OCI-LY1 (cell line): ENCODE results near the gene DMRT1.
"Not testable (repeated sequence)": the region's sequence is repeated elsewhere in the genome, so short reads cannot be mapped to it uniquely, and the experiment has no call there.

Experiments
- H2AFZ ChIP-seq: fragments of 200-600 bp; sonication (generic), shearing (Covaris generic); 2 replicates; pipeline ENCODE4 v1.6.0; 2014; ENCODE audit warnings: antibody characterized with exemption, mild to moderate bottlenecking, low read length
- H3F3A ChIP-seq: fragments of 200-600 bp; sonication (generic), shearing (Covaris generic); 2 replicates; pipeline ENCODE4 v1.6.0; 2014; ENCODE audit warnings: mild to moderate bottlenecking, antibody characterized with exemption, low read length, moderate library complexity; ENCODE audit not compliant: insufficient read depth
- H3K27ac ChIP-seq: fragments of 200-600 bp; sonication (generic); 2 replicates; pipeline ENCODE4 v1.5.1; 2014; ENCODE audit warnings: low read length, mixed run types, mild to moderate bottlenecking, low read depth; ENCODE audit not compliant: poor library complexity, severe bottlenecking
- H3K27me3 ChIP-seq: fragments of 200-600 bp; sonication (generic); 2 replicates; pipeline ENCODE4 v1.6.0; 2014; ENCODE audit warnings: antibody characterized with exemption, mild to moderate bottlenecking, low read length, moderate library complexity; ENCODE audit not compliant: insufficient read depth
- H3K36me3 ChIP-seq: fragments of 200-600 bp; sonication (generic); 2 replicates; pipeline ENCODE4 v1.6.1; 2014; ENCODE audit warnings: mild to moderate bottlenecking, antibody characterized with exemption, low read length, moderate library complexity, mixed read lengths; ENCODE audit not compliant: insufficient read depth
- H3K4me1 ChIP-seq: fragments of 200-600 bp; sonication (generic); 2 replicates; pipeline ENCODE4 v1.5.1; 2014; ENCODE audit warnings: mild to moderate bottlenecking, low read length, moderate library complexity; ENCODE audit not compliant: insufficient read depth, severe bottlenecking
- H3K4me2 ChIP-seq: fragments of 200-600 bp; sonication (generic), shearing (Covaris generic); 2 replicates; pipeline ENCODE4 v1.6.1; 2014; ENCODE audit warnings: low read length
- H3K4me3 ChIP-seq: fragments of 200-600 bp; sonication (generic); 2 replicates; pipeline ENCODE4 v1.5.1; 2014; ENCODE audit warnings: low read length, low read depth, mild to moderate bottlenecking, mixed read lengths; ENCODE audit not compliant: poor library complexity, severe bottlenecking
- H3K79me2 ChIP-seq: fragments of 200-600 bp; shearing (Covaris generic); 2 replicates; pipeline ENCODE4 v1.6.1; 2016; ENCODE audit warnings: mixed run types, low read length, mixed read lengths; ENCODE audit not compliant: insufficient read depth
- H3K9ac ChIP-seq: fragments of 200-600 bp; sonication (generic), shearing (Covaris generic); 2 replicates; pipeline ENCODE4 v1.6.1; 2014; ENCODE audit warnings: mild to moderate bottlenecking, low read length, mixed read lengths
- H3K9me2 ChIP-seq: fragments of 200-600 bp; sonication (generic), shearing (Covaris generic); 2 replicates; pipeline ENCODE4 v1.6.1; 2014; ENCODE audit warnings: low read depth, mild to moderate bottlenecking, low read length, mixed read lengths
- H3K9me3 ChIP-seq: fragments of 200-600 bp; shearing (Covaris generic); 2 replicates; pipeline ENCODE4 v1.6.1; 2014; ENCODE audit warnings: low read length, mixed read lengths
- H4K20me1 ChIP-seq: fragments of 200-600 bp; sonication (generic), shearing (Covaris generic); 2 replicates; pipeline ENCODE4 v1.6.0; 2016; ENCODE audit warnings: mild to moderate bottlenecking, low read length; ENCODE audit not compliant: insufficient read depth
- CTCF ChIP-seq: fragments of 200-600 bp; sonication (generic), shearing (Covaris generic); IDR thresholded peaks from 2 replicates; pipeline ENCODE4 v1.5.1; 2017; ENCODE audit warnings: mild to moderate bottlenecking, antibody characterized with exemption, low read length, moderate library complexity, mixed read lengths
- EZH2 ChIP-seq: fragments of 200-600 bp; sonication (generic), shearing (Covaris generic); IDR thresholded peaks from 2 replicates; pipeline ENCODE4 v1.8.0; 2017; ENCODE audit warnings: borderline replicate concordance, mixed run types, mild to moderate bottlenecking, antibody characterized with exemption, low read length, moderate library complexity, mixed read lengths

Gene DMRT1

DNA sequence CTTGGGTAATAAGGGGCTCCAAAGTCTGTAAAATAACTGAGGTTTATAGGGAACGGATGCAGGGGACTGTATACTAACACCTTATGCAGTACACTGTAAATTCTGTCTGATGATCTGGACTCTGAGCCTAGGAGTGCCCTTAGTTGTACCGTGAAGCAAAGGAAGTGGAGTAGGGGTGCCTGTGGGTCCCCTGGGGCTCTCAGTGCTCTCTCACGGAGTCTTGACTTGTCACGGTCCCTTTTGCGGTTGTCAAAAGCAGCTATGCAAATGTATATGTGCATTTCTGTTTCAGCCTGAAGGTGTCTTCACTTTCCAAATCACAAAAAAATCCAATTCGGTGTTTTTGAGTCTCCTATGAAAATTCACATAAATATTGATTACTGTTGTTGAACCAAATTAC lies 17.8 kb downstream of the DMRT1 start:
- H3K4me1 ChIP-seq, result peaks cover 12% of the 10 kb centered on the region
- H2AFZ ChIP-seq, result no peak overlapping the region
- H3K79me2 ChIP-seq, result no peaks in the 10 kb centered on the region
- H3K4me2 ChIP-seq, result peak overlapping the region; percentile 62
- peak overlapping the region; percentile 19 for H3K4me3 ChIP-seq
- peak overlapping the region; percentile 68 for H3K27ac ChIP-seq
- H3K36me3 ChIP-seq, result no peaks in the 10 kb centered on the region
- no peak for TF ChIP-seq EZH2
- TF ChIP-seq CTCF, result no peak
- no peak overlapping the region for H3K9ac ChIP-seq
- no peaks in the 10 kb centered on the region for H3F3A ChIP-seq
- no peaks in the 10 kb centered on the region for H4K20me1 ChIP-seq
- H3K27me3 ChIP-seq, result no peaks in the 10 kb centered on the region
- no peaks in the 10 kb centered on the region for H3K9me3 ChIP-seq
- no peaks in the 10 kb centered on the region for H3K9me2 ChIP-seq

- H3K4me1 ChIP-seq, result peaks cover 12% of the 10 kb centered on the region
- no peak overlapping the region for H3K4me3 ChIP-seq
- no peak for TF ChIP-seq CTCF
- no peak for TF ChIP-seq EZH2
- no peaks in the 10 kb centered on the region for H3K9me2 ChIP-seq
- no peaks in the 10 kb centered on the region for H3K9me3 ChIP-seq
- no peaks in the 10 kb centered on the region for H3F3A ChIP-seq
- no peaks in the 10 kb centered on the region for H3K27me3 ChIP-seq
- H2AFZ ChIP-seq, result no peak overlapping the region
- H4K20me1 ChIP-seq, result no peaks in the 10 kb centered on the region
- no peaks in the 10 kb centered on the region for H3K79me2 ChIP-seq
- H3K9ac ChIP-seq, result no peak overlapping the region
- H3K36me3 ChIP-seq, result no peaks in the 10 kb centered on the region
- H3K4me2 ChIP-seq, result no peak overlapping the region
- peak overlapping the region; percentile 23 for H3K27ac ChIP-seq
Observed at GRCh38 chr9:860706-861105, 19.2 kb downstream of the DMRT1 start.

DNA sequence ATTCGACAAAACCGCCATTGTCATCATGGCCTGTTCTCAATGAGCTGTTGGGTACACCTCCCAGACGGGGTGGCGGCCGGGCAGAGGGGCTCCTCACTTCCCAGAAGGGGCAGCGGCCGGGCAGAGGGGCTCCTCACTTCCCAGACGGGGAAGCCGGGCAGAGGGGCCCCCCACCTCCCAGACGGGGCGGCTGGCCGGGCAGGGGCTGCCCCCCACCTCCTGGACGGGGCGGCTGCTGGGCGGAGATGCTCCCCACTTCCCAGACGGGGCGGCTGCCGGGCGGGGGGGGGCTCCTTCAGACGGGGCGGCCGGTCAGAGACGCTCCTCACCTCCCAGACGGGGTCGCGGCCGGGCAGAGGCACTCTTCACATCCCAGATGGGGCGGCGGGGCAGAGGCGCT lies 20.0 kb downstream of the DMRT1 start:
- H3K9ac ChIP-seq, H3F3A ChIP-seq: not testable (repeated sequence)

DNA sequence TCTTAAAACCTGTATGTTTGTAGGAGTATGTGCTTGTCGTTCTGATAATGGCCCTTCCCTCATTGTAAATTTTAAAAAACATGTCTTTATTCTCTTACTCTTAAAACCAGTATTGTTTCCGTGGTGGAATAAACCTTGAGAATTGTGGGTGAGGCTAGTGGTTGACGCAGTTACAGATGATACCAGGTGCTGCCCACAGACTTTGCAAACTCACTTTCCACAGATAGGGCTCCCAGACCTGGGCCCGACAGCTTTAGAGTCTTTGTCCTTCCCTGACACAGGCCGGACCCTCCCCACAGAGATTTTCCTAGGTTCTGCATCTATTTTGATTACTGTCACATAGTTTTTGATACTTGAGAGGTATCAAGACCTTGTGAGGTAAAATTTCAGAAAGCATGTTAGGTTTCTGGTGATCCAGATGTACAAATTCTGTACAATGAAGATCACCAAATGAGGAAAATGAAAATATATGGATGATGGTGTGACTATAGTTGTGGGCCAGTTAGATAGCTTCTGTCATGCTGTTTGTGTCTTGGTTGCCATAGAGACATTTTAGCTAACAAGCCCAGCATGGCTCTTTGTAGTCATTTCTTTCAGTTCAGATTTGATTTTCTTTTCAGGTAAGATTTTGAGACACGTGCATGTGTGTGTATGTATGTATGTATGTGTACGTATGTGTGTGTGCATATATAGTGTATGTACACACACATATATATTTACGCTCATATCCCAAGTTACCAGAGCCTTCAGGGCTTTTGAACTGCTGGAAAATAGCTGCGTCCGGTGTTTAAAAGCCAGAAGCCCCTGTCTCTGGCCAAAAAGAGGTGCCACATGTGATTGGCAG lies 33.8 kb downstream of the DMRT1 start:
- Histone ChIP-seq H3K9me3 (no peaks in the 10 kb centered on the region), H3K27me3 (no peaks in the 10 kb centered on the region), H3K4me1 (no peaks in the 10 kb centered on the region), H4K20me1 (no peaks in the 10 kb centered on the region), H3K79me2 (no peaks in the 10 kb centered on the region), H3K36me3 (no peaks in the 10 kb centered on the region), H3K4me2 (no peak overlapping the region), H3K27ac (no peak overlapping the region), H2AFZ (no peak overlapping the region), H3K9ac (no peak overlapping the region), H3F3A (no peaks in the 10 kb centered on the region), H3K9me2 (no peaks in the 10 kb centered on the region), H3K4me3 (no peak overlapping the region)
- TF ChIP-seq EZH2 (no peak), CTCF (no peak)

More for the DNA sequence above, 20.0 kb downstream of the DMRT1 start:
- not testable (repeated sequence) for H3K27me3 ChIP-seq, H3K9me2 ChIP-seq, H3K27ac ChIP-seq, H2AFZ ChIP-seq, H4K20me1 ChIP-seq, H3K4me2 ChIP-seq, H3K79me2 ChIP-seq, H3K36me3 ChIP-seq, H3K9me3 ChIP-seq, H3K4me3 ChIP-seq
- H3K4me1 ChIP-seq, result peaks cover 16% of the 10 kb centered on the region
